Hepatocyte (in vitro differentiated cells): ENCODE data around the gene TTC34.
"Not testable (repeated sequence)": the region's sequence is repeated elsewhere in the genome, so short reads cannot be mapped to it uniquely, and the experiment has no call there.

Source experiments
- CTCF ChIP-seq: fragments of 200-600 bp; sonication (generic); IDR thresholded peaks from 2 replicates; pipeline ENCODE4 v1.5.1; 2016; ENCODE audit warnings: antibody characterized with exemption, mild to moderate bottlenecking; ENCODE audit not compliant: poor library complexity
- EZH2phosphoT487 ChIP-seq: fragments of 200-600 bp; sonication (generic); IDR thresholded peaks from one replicate; pipeline ENCODE4 v1.6.1; 2018; ENCODE audit warnings: antibody characterized with exemption, mild to moderate bottlenecking, low read depth, moderate library complexity; ENCODE audit not compliant: unreplicated experiment, severe bottlenecking

- not testable (repeated sequence) for TF ChIP-seq CTCF, EZH2phosphoT487
These were observed 117.5 kb downstream of the TTC34 start for GRCh38 chr1:2684000-2684399.
